ENCODE data around the gene BCO1.

DNA sequence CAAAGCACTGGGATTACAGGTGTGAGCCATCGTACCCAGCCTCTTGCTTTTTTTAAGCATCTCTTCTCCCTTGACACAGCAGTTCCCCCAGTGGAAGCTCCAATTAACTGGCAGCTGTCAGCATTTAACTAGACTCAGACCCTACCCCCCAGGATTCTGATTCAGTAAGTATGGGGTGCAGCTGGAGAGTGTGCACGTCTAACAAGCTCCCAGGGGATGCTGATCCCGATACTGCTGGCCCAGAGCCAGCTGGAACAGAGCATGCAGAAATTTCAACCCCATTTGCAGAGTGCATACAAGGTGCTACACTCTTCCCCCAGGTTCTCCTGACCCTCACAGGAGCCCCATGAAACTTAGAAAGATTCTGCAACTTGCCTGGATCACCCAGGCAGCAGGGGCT lies 27.7 kb upstream of the BCO1 start:
- TF ChIP-seq, protein P1, sequence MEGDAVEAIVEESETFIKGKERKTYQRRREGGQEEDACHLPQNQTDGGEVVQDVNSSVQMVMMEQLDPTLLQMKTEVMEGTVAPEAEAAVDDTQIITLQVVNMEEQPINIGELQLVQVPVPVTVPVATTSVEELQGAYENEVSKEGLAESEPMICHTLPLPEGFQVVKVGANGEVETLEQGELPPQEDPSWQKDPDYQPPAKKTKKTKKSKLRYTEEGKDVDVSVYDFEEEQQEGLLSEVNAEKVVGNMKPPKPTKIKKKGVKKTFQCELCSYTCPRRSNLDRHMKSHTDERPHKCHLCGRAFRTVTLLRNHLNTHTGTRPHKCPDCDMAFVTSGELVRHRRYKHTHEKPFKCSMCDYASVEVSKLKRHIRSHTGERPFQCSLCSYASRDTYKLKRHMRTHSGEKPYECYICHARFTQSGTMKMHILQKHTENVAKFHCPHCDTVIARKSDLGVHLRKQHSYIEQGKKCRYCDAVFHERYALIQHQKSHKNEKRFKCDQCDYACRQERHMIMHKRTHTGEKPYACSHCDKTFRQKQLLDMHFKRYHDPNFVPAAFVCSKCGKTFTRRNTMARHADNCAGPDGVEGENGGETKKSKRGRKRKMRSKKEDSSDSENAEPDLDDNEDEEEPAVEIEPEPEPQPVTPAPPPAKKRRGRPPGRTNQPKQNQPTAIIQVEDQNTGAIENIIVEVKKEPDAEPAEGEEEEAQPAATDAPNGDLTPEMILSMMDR (conservative IDR thresholded peaks at IDR 0.05; ENCODE audit: low read depth, low read length) = no peak
- TF ChIP-seq MAFK (IDR thresholded peaks at IDR 0.05; ENCODE audit: low read depth, low read length) (no peak), FOS (IDR thresholded peaks at IDR 0.05; ENCODE audit: low read depth, low read length) (no peak), POLR2A (IDR thresholded peaks at IDR 0.05; ENCODE audit: low read depth, low read length) (no peak), ELK1 (IDR thresholded peaks at IDR 0.05; ENCODE audit: borderline replicate concordance, low read depth, low read length) (no peak), MXI1 (IDR thresholded peaks at IDR 0.05; ENCODE audit: borderline replicate concordance, low read depth, low read length) (no peak), RAD21 (IDR thresholded peaks at IDR 0.05; ENCODE audit: low read length) (no peak)

Measured in IMR-90 (cell line).